B cell (primary cell): ENCODE measurements around the gene C19orf47. TPM values are rescaled to one million over a fixed set of nuclear protein-coding genes. Genes with fewer than 3 reads are reported as not detected.

Experiments used
- ATAC-seq: fragments of 200-7000 bp; cut with Tn5 transposase; one replicate; pipeline ENCODE4 v1.10.0; 2021; ENCODE audit warnings: low read depth, mild to moderate bottlenecking, moderate number of reproducible peaks, moderate library complexity
- CTCF ChIA-PET: fragments of 350-600 bp; sonication (Branson Sonifier 250); formaldehyde crosslinking; loops from one replicate; lab custom pipeline; 2021; ENCODE audit warnings: antibody characterized with exemption, inconsistent platforms; lab: Charles Lee
- POLR2A ChIA-PET: fragments of 350-600 bp; sonication (Branson Sonifier 250); formaldehyde crosslinking; loops from one replicate; lab custom pipeline; 2021; ENCODE audit warnings: antibody characterized with exemption; lab: Charles Lee
- DNase-seq: peaks from one replicate; pipeline ENCODE4 v3.0.0; 2013
- H2AFZ ChIP-seq: 2 replicates; pipeline ENCODE4 v1.6.1; 2012; ENCODE audit warnings: mild to moderate bottlenecking, low read depth, low read length; ENCODE audit not compliant: insufficient read depth, poor library complexity, severe bottlenecking
- H3K27ac ChIP-seq, 2 donors: 1 replicate in 1 of 2; 2 replicates in 1 of 2; pipeline ENCODE4 v1.5.1; 2012 to 2013; ENCODE audit warnings: low read length in 2 of 2, mild to moderate bottlenecking in 2 of 2, moderate library complexity in 1 of 2
- H3K27me3 ChIP-seq, 4 experiments: fragments of 200-600 bp in 1 of 4; sonication (generic) in 1 of 4; replicated peaks in 1 of 4; 1 replicate in 2 of 4; 2 replicates in 2 of 4; pipeline versions ENCODE4 v1.6.1 to v1.7.0; 2013 to 2016; ENCODE audit warnings: low read length in 3 of 4, mild to moderate bottlenecking in 2 of 4, mixed read lengths in 1 of 4, moderate library complexity in 1 of 4; ENCODE audit not compliant: insufficient read depth in 4 of 4, control insufficient read depth in 3 of 4; ENCODE audit errors: control extremely low read depth in 1 of 4
- H3K36me3 ChIP-seq, 2 experiments: replicated peaks in 1 of 2; 1 replicate in 1 of 2; 2 replicates in 1 of 2; pipeline versions ENCODE4 v1.6.1 to v1.7.1; 2013; ENCODE audit warnings: low read length in 1 of 2; ENCODE audit not compliant: insufficient read depth in 2 of 2, control insufficient read depth in 1 of 2; ENCODE audit errors: control extremely low read depth in 1 of 2, extremely low read depth in 1 of 2
- H3K4me1 ChIP-seq, 2 donors: fragments of 200-600 bp in 1 of 2; sonication (generic) in 1 of 2; 1 replicate in 1 of 2; 2 replicates in 1 of 2; pipeline versions ENCODE4 v1.5.1 to v1.6.1; 2013 to 2017; ENCODE audit warnings: low read length in 2 of 2; ENCODE audit not compliant: control insufficient read depth in 2 of 2, insufficient read depth in 2 of 2
- H3K4me2 ChIP-seq: replicated peaks from 2 replicates; pipeline ENCODE3; 2012; ENCODE audit warnings: mild to moderate bottlenecking, low read depth, low read length; ENCODE audit not compliant: poor library complexity, severe bottlenecking
- H3K4me3 ChIP-seq, 5 experiments: fragments of 200-600 bp in 1 of 5; sonication (generic) in 1 of 5; 1 replicate in 3 of 5; 2 replicates in 2 of 5; pipeline versions ENCODE4 v1.5.1 to v1.7.0; 2011 to 2016; ENCODE audit warnings: low read length in 4 of 5, mild to moderate bottlenecking in 4 of 5, low read depth in 2 of 5, control low read depth in 1 of 5, moderate library complexity in 1 of 5; ENCODE audit not compliant: insufficient read depth in 1 of 5; ENCODE audit errors: control extremely low read depth in 1 of 5, extremely low read depth in 1 of 5
- H3K79me2 ChIP-seq: fragments of 200-600 bp; sonication (generic); one replicate; pipeline ENCODE4 v1.6.0; 2016; ENCODE audit warnings: low read length; ENCODE audit not compliant: control insufficient read depth, insufficient read depth
- H3K9ac ChIP-seq: fragments of 200-600 bp; sonication (generic); 2 replicates; pipeline ENCODE4 v1.6.1; 2017; ENCODE audit warnings: mild to moderate bottlenecking, low read length, moderate library complexity
- H3K9me3 ChIP-seq, 3 donors: one replicate each; pipeline versions ENCODE4 v1.6.1 to v1.7.1; 2013; ENCODE audit warnings: low read length in 2 of 3; ENCODE audit not compliant: control insufficient read depth in 2 of 3, insufficient read depth in 1 of 3; ENCODE audit errors: control extremely low read depth in 1 of 3
- H4K20me1 ChIP-seq: 2 replicates; pipeline ENCODE4 v1.6.0; 2012; ENCODE audit warnings: mild to moderate bottlenecking, low read length; ENCODE audit not compliant: insufficient read depth, control insufficient read depth, poor library complexity, severe bottlenecking
- H3K27ac Mint-ChIP-seq: one replicate; pipeline ENCODE4 v1.8.0; 2021; ENCODE audit warnings: mixed read lengths
- H3K27me3 Mint-ChIP-seq: one replicate; pipeline ENCODE4 v1.8.0; 2021; ENCODE audit warnings: mixed read lengths
- H3K4me1 Mint-ChIP-seq: one replicate; pipeline ENCODE4 v1.8.0; 2021; ENCODE audit warnings: mixed read lengths
- H3K4me3 Mint-ChIP-seq: one replicate; pipeline ENCODE4 v1.8.0; 2021; ENCODE audit warnings: mixed read lengths
- H3K9me3 Mint-ChIP-seq: one replicate; pipeline ENCODE4 v1.8.0; 2022; ENCODE audit warnings: mixed read lengths; ENCODE audit not compliant: insufficient read depth
- CTCF ChIP-seq: fragments of 200-600 bp; IDR thresholded peaks from one replicate; pipeline ENCODE4 v1.8.0; 2022; ENCODE audit warnings: antibody characterized with exemption, mild to moderate bottlenecking
- EZH2 ChIP-seq: IDR thresholded peaks from 2 replicates; pipeline ENCODE4 v1.6.1; 2012; ENCODE audit warnings: borderline replicate concordance, low read depth, mild to moderate bottlenecking, moderate library complexity, low read length; ENCODE audit not compliant: insufficient read depth, poor library complexity, severe bottlenecking
- WGBS: methylation state at CpG from one replicate; pipeline ENCODE4 v1.1.5; 2013; ENCODE audit warnings: missing lambda C conversion rate; ENCODE audit not compliant: insufficient coverage; 5-methylcytosine and 5-hydroxymethylcytosine counted together
- intact Hi-C: fragments of 100-400 bp; cut with micrococcal nuclease; formaldehyde crosslinking; loops from one replicate; pipeline ENCODE4 v1.10.0; 2022
- polyA minus RNA-seq: library from RNA; depleted of rRNA, polyadenylated mRNA; stranded (reverse); fragments of >200 nt; gene quantifications from 2 replicates; pipeline ENCODE4 v1.2.3, GENCODE V29; 2012
- polyA plus RNA-seq: library from polyadenylated mRNA; depleted of rRNA; stranded (reverse); fragments of >200 nt; gene quantifications from 2 replicates; pipeline ENCODE4 v1.2.3, GENCODE V29; 2012
- total RNA-seq, 2 donors: library from RNA; stranded (reverse); fragments of 120-200 nt in 1 of 2; gene quantifications; 1 replicate in 1 of 2; 2 replicates in 1 of 2; pipeline versions ENCODE4 v1.2.3 to v1.2.4, GENCODE V29; 2013 to 2022

C19orf47 gene, protein sequence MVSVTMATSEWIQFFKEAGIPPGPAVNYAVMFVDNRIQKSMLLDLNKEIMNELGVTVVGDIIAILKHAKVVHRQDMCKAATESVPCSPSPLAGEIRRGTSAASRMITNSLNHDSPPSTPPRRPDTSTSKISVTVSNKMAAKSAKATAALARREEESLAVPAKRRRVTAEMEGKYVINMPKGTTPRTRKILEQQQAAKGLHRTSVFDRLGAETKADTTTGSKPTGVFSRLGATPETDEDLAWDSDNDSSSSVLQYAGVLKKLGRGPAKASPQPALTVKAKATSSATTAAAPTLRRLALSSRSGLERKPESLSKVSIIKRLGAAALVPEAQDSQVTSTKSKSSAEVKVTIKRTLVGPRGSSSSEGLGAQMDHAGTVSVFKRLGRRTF
- total RNA-seq (14.3 and 16.7 TPM in 2 replicates), polyA plus RNA-seq (9.2 and 12.7 TPM in 2 replicates), polyA minus RNA-seq (5.6 and 11.9 TPM in 2 replicates)
- total RNA-seq (2013), result 6.2 TPM

DNA sequence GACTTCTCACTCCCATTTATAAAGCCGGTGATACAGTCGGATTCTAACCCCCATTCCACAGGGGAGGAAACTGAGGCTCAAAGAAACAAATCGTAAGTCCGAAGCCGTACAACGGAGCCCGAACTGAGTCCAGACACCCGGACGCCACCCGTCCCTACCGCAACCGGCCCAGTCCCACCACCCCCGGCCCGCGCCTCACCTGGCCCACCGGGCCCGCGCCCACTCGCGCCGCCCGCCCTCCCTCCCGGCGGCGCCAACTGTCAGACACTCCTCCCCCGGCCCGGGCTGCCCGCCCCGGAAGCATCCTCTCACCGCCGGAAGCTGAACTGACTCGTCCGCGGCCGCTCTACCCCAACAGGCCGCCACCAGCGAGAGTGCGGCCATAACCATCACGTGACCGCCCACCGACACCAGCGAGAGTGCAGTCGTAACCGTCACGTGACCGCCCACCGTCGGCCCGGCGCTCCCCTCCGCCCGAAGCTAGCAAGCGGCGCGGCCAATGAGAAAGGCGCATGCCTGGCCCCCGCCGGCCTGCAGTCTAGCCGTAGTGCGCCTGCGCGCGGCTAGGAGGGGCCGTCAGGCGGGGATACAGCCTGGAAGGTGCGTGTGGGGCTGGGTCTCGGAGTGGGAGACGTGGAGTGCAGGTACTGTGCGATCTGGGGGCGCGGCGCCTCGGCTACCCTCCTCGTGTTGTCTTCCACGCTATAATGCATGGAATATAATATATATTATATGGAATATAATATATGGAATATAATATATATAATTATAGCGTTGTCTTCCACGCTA, at the start of gene C19orf47, which contains the start of gene PLD3:
Gene C19orf47 (minus strand): TSS at position 273 of the 789 bp plus-strand sequence. CDS start 6,540 bp downstream, outside the sequence.
Gene PLD3 (plus strand): TSS at position 571 of the 789 bp plus-strand sequence. CDS start 17,789 bp downstream, outside the sequence.
- Histone ChIP-seq H3K9ac (peak within 1 kb of the TSS; percentile 71), H3K36me3 (no peaks in the 10 kb centered on the region), H3K4me3 (peak within 1 kb of the TSS; percentile 59 to 90 (median 86)), H2AFZ (peak within 1 kb of the TSS; percentile 77), H4K20me1 (peaks cover 7% of the 10 kb centered on the region), H3K4me1 (peaks cover 12 to 17% of the 10 kb centered on the region in 2 donors), H3K9me3 (no peaks in the 10 kb centered on the region), H3K79me2 (peaks cover 36% of the 10 kb centered on the region), H3K4me2 (peak within 1 kb of the TSS; percentile 87), H3K27me3 (no peaks in the 10 kb centered on the region), H3K27ac (peak within 1 kb of the TSS; percentile 40 to 83)
- intact Hi-C loops, result loop anchor here (1.0 to 2.0 kb wide), 5 partner anchors 56 to 158 kb away; partner anchors contain the start of genes AKT2, MAP3K10 and SERTAD3
- DNase-seq (peak; percentile 99), ATAC-seq (peak; percentile 94)
- Mint-ChIP-seq H3K27ac (peak within 1 kb of the TSS; percentile 97), H3K9me3 (no peaks in the 10 kb centered on the region), H3K4me3 (peak within 1 kb of the TSS; percentile 91), H3K27me3 (no peaks in the 10 kb centered on the region), H3K4me1 (peaks cover 27% of the 10 kb centered on the region)
- ChIA-PET CTCF (interaction anchor here (1.1 to 1.5 kb wide), 2 partner anchors 43 to 97 kb away, joined by 4 to 6 read pairs; no protein-coding TSS in a partner anchor), POLR2A (interaction anchor here (0.6 to 1.4 kb wide), 8 partner anchors 10 to 461 kb away, joined by 3 to 11 read pairs (median 4); partner anchors contain the start of gene AKT2)
- 0% methylated on average over 63 of the region's 77 CpGs for WGBS
- TF ChIP-seq EZH2, result no peak
- no peak for TF ChIP-seq CTCF
